ENCODE results near the gene GNRH2.

GNRH2 gene

DNA sequence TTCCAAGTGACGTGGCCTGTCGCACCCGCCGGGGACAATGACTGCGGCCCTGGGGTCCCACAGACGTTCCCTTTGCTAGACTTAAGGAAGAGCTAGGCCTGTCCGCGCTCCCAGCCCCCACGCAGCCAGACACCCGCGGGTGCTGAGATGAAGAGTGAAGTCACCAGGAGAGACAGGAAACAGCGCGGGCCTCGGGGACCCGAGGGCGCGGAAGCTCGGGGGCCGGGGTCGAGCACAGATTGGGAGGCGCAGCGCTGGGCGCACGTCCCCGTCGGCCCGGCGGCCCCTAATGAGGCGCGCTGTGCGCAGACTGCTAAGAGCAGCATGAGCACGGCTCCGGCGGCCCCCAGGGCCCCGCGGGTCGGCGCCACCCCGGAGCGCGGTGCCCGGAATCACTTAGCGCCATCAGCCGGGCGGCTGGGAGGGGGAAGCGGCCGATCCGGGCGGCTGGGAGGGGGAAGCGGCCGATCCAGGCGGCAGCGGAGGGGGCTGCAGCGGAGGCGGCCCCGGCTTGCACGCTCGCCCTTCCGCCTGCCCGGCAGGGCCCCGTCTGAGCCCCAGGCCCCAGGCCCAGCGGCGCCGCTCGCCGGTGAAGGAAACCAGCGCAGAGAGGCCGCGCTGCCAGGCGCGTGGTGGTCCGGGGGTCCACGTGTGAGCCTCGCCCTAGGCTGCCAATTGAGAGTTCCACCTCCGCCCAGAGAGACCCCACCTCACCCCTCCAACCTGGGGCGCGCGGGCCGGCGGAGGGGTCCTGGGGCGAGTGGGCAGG lies 49.4 kb downstream of the GNRH2 start:
- H3K9me3 ChIP-seq (ENCODE audit: control insufficient read depth, low read length): no peaks in the 10 kb centered on the region
- no peaks in the 10 kb centered on the region for H3K4me1 ChIP-seq (ENCODE audit: control insufficient read depth, insufficient read depth, low read length)
- H3K36me3 ChIP-seq (ENCODE audit: control insufficient read depth, insufficient read depth, low read length, severe bottlenecking): no peaks in the 10 kb centered on the region
- H3K9ac ChIP-seq (ENCODE audit: low read length): peak overlapping the region; percentile 58
- H3K4me3 ChIP-seq (ENCODE audit: low read length): peak overlapping the region; percentile 59
- DNase-seq (ENCODE audit: low read depth): peak; percentile 32
- peaks cover 5% of the 10 kb centered on the region for H3K27me3 ChIP-seq (replicated peaks; ENCODE audit: control insufficient read depth, insufficient read depth, low read length)

DNA sequence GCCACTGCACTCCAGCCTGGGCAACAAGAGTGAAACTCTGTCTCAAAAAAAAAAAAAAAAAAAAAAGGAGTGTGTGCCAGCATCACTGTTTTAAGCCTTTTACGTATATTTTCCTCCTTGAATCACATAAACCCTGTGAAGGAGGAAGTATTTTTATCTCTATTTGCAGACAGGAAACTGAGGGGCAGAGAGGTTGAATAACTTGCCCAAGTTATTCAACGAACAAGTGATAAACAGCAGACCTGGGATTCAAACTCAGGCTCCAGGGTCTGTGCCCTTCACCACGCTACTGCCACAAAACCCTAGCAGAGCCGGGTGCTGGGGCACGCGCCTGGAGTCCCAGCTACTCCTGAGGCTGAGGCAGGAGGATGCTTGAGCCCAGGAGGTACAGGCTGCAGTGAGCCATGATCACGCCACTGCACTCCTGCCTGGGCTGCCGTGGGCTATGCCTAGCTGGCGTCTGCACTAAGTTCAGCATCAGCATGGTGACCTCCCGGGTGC lies 50.5 kb downstream of the GNRH2 start:
- Histone ChIP-seq H3K36me3 (ENCODE audit: control insufficient read depth, insufficient read depth, low read length, severe bottlenecking) (no peaks in the 10 kb centered on the region), H3K4me3 (ENCODE audit: low read length) (no peak overlapping the region), H3K9ac (ENCODE audit: low read length) (no peak overlapping the region), H3K27me3 (replicated peaks; ENCODE audit: control insufficient read depth, insufficient read depth, low read length) (peaks cover 5% of the 10 kb centered on the region), H3K9me3 (ENCODE audit: control insufficient read depth, low read length) (no peaks in the 10 kb centered on the region), H3K4me1 (ENCODE audit: control insufficient read depth, insufficient read depth, low read length) (no peaks in the 10 kb centered on the region)
- no peak for DNase-seq (ENCODE audit: low read depth)

- Histone ChIP-seq H3K4me1 (ENCODE audit: control insufficient read depth, insufficient read depth, low read length) (no peaks in the 10 kb centered on the region), H3K27me3 (replicated peaks; ENCODE audit: control insufficient read depth, insufficient read depth, low read length) (peaks cover 3% of the 10 kb centered on the region), H3K9ac (ENCODE audit: low read length) (no peak overlapping the region), H3K4me3 (ENCODE audit: low read length) (no peak overlapping the region), H3K9me3 (ENCODE audit: control insufficient read depth, low read length) (no peaks in the 10 kb centered on the region), H3K36me3 (ENCODE audit: control insufficient read depth, insufficient read depth, low read length, severe bottlenecking) (no peaks in the 10 kb centered on the region)
- no peak for DNase-seq (ENCODE audit: low read depth)
These were observed 51.6 kb downstream of the GNRH2 start for GRCh38 chr20:3094848-3095629.

Data from adipocyte (in vitro differentiated cells).